Subcutaneous abdominal adipose tissue (tissue), 5 donors: ENCODE results near the gene CDCA7L.
"Not testable (repeated sequence)": the region's sequence is repeated elsewhere in the genome, so short reads cannot be mapped to it uniquely, and the experiment has no call there.

Experiments used
- H3K27ac ChIP-seq: one replicate; pipeline ENCODE4 v1.7.0; 2013; ENCODE audit warnings: low read depth, mild to moderate bottlenecking, inconsistent platforms, low read length, moderate library complexity
- H3K27me3 ChIP-seq, 5 donors: one replicate each; pipeline ENCODE4 v1.7.0; 2013; ENCODE audit warnings: low read length in 5 of 5, inconsistent platforms in 1 of 5; ENCODE audit not compliant: control insufficient read depth in 5 of 5, insufficient read depth in 4 of 5
- H3K36me3 ChIP-seq, 5 donors: one replicate each; pipeline ENCODE4 v1.7.0; 2013; ENCODE audit warnings: low read length in 5 of 5; ENCODE audit not compliant: control insufficient read depth in 5 of 5, insufficient read depth in 5 of 5
- H3K4me1 ChIP-seq, 5 donors: one replicate each; pipeline ENCODE4 v1.7.0; 2013; ENCODE audit warnings: low read length in 5 of 5, mild to moderate bottlenecking in 3 of 5, moderate library complexity in 1 of 5; ENCODE audit not compliant: control insufficient read depth in 5 of 5, insufficient read depth in 5 of 5
- H3K4me3 ChIP-seq, 5 donors: one replicate each; pipeline ENCODE4 v1.7.0; 2013; ENCODE audit warnings: low read length in 5 of 5, low read depth in 1 of 5
- H3K9ac ChIP-seq, 5 donors: one replicate each; pipeline ENCODE4 v1.7.0; 2013; ENCODE audit warnings: low read length in 5 of 5, mild to moderate bottlenecking in 4 of 5, moderate library complexity in 3 of 5
- H3K9me3 ChIP-seq, 5 donors: one replicate each; pipeline ENCODE4 v1.7.0; 2013; ENCODE audit warnings: low read length in 5 of 5; ENCODE audit not compliant: control insufficient read depth in 5 of 5
- donor health status: healthy.
- donor health status: healthy.
- donor health status: healthy.
- donor health status: healthy.
- donor health status: healthy.

Gene CDCA7L

GRCh38 chr7:21893401-21893800 lies 52.3 kb downstream of the CDCA7L start:
- Histone ChIP-seq H3K36me3 (no peaks in the 10 kb centered on the region), H3K9me3 (no peaks in the 10 kb centered on the region), H3K27ac (no peak overlapping the region), H3K4me1 (peaks cover 0 to 2% (median 0%) of the 10 kb centered on the region in 5 donors), H3K4me3 (no peak overlapping the region), H3K27me3 (no peaks in the 10 kb centered on the region), H3K9ac (no peak overlapping the region)

DNA sequence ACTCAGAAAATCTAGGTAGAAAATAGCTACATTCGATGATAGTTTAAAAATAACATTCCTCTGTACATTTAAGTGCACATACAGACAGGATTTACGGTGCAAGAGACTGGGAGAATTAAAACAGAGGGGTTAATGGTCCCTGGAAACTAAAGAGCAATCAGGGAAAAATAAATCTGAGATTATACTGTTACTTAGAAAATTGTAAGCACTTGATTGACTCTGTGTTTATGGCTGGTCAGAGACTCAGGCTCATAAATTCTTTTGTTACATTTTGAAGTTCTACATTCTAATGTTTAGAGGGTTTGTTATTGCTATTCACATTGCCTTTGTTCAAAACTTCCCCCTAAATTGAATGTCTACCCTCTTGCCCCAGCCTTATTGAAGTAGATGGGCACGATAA lies 54.4 kb downstream of the CDCA7L start:
- H3K27me3 ChIP-seq, result no peaks in the 10 kb centered on the region
- no peak overlapping the region for H3K27ac ChIP-seq
- no peaks in the 10 kb centered on the region for H3K4me1 ChIP-seq
- no peak overlapping the region for H3K9ac ChIP-seq
- no peaks in the 10 kb centered on the region for H3K36me3 ChIP-seq
- no peaks in the 10 kb centered on the region for H3K9me3 ChIP-seq
- H3K4me3 ChIP-seq, result no peak overlapping the region

GRCh38 chr7:21887779-21888178 lies 57.9 kb downstream of the CDCA7L start:
- Histone ChIP-seq H3K9me3 (no peaks in the 10 kb centered on the region), H3K4me3 (no peak overlapping the region)

DNA sequence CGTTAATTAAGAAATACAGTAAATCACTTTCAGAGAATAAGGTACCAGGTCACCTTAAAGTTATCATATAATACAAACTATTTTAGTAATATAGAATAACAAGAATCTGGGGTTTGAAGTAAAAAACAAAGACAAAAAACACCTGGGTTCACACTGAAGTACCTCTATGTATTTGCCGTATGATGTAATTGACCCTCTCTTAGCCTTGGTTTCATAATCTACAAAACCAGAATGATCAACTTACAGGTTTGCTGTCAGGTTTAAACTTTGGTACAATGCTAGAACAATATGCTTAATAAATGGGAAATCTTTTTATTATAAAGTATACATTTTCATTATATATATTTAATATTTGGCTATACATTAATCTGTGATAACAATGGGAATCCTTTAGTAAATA lies 58.3 kb downstream of the CDCA7L start:
- H3K27me3 ChIP-seq, result no peaks in the 10 kb centered on the region
- H3K4me1 ChIP-seq, result no peaks in the 10 kb centered on the region
- H3K9ac ChIP-seq, result no peak overlapping the region
- no peak overlapping the region for H3K27ac ChIP-seq
- H3K36me3 ChIP-seq, result no peaks in the 10 kb centered on the region
- no peaks in the 10 kb centered on the region for H3K9me3 ChIP-seq
- H3K4me3 ChIP-seq, result no peak overlapping the region

More at GRCh38 chr7:21887779-21888178, 57.9 kb downstream of the CDCA7L start:
- no peaks in the 10 kb centered on the region for H3K4me1 ChIP-seq
- no peak overlapping the region for H3K9ac ChIP-seq
- H3K27me3 ChIP-seq, result no peaks in the 10 kb centered on the region
- H3K27ac ChIP-seq, result no peak overlapping the region
- no peaks in the 10 kb centered on the region for H3K36me3 ChIP-seq

- no peak overlapping the region for H3K27ac ChIP-seq
- no peak overlapping the region for H3K4me3 ChIP-seq
- H3K9ac ChIP-seq, result no peak overlapping the region
- H3K27me3 ChIP-seq, result no peaks in the 10 kb centered on the region
- no peaks in the 10 kb centered on the region for H3K4me1 ChIP-seq
- H3K9me3 ChIP-seq, result no peaks in the 10 kb centered on the region
- no peaks in the 10 kb centered on the region for H3K36me3 ChIP-seq
These were observed 59.3 kb downstream of the CDCA7L start for GRCh38 chr7:21886396-21886795.

GRCh38 chr7:21884496-21884895 lies 61.2 kb downstream of the CDCA7L start:
- no peak overlapping the region for H3K9ac ChIP-seq
- H3K4me3 ChIP-seq, result no peak overlapping the region
- no peaks in the 10 kb centered on the region for H3K9me3 ChIP-seq
- H3K36me3 ChIP-seq, result no peaks in the 10 kb centered on the region
- H3K27me3 ChIP-seq, result no peaks in the 10 kb centered on the region
- H3K4me1 ChIP-seq, result no peaks in the 10 kb centered on the region
- no peak overlapping the region for H3K27ac ChIP-seq

- not testable (repeated sequence) for H3K27me3 ChIP-seq, H3K4me3 ChIP-seq, H3K9ac ChIP-seq, H3K36me3 ChIP-seq, H3K27ac ChIP-seq, H3K9me3 ChIP-seq, H3K4me1 ChIP-seq
These were observed 62.2 kb downstream of the CDCA7L start for GRCh38 chr7:21883501-21883900.

GRCh38 chr7:21883069-21883468 lies 62.6 kb downstream of the CDCA7L start:
- H3K4me1 ChIP-seq, result no peaks in the 10 kb centered on the region
- no peak overlapping the region for H3K27ac ChIP-seq
- H3K9me3 ChIP-seq, result no peaks in the 10 kb centered on the region
- H3K9ac ChIP-seq, result no peak overlapping the region
- no peaks in the 10 kb centered on the region for H3K36me3 ChIP-seq
- H3K4me3 ChIP-seq, result no peak overlapping the region
- no peaks in the 10 kb centered on the region for H3K27me3 ChIP-seq

- Histone ChIP-seq H3K4me1 (no peaks in the 10 kb centered on the region), H3K27ac (no peak overlapping the region), H3K4me3 (no peak overlapping the region), H3K9me3 (no peaks in the 10 kb centered on the region), H3K36me3 (no peaks in the 10 kb centered on the region), H3K27me3 (no peaks in the 10 kb centered on the region), H3K9ac (no peak overlapping the region)
These were observed 75.8 kb downstream of the CDCA7L start for GRCh38 chr7:21869785-21870402.

DNA sequence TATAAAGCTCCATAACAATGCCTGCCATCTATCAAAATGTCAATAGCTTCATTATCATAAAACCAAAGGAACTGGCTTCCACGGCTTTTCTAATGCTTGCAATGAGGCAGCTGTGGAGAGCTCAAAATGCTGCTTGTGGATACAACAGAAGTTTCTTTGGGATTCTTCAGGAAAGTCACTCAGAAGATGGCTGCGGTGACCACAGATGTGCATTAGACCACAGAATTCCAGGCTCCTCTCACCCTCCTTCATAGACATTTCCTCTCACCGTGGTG lies 77.2 kb downstream of the CDCA7L start:
- Histone ChIP-seq H3K4me3 (no peak overlapping the region), H3K4me1 (no peaks in the 10 kb centered on the region), H3K9ac (no peak overlapping the region), H3K27ac (no peak overlapping the region), H3K36me3 (no peaks in the 10 kb centered on the region), H3K9me3 (no peaks in the 10 kb centered on the region), H3K27me3 (no peaks in the 10 kb centered on the region)
